HG02840 (cell line): ENCODE measurements around the gene ACE.
"Not testable (repeated sequence)": the region's sequence is repeated elsewhere in the genome, so short reads cannot be mapped to it uniquely, and the experiment has no call there.

ENCODE experiments used
- ATAC-seq: cut with Tn5 transposase; IDR thresholded peaks from one replicate; pipeline ENCODE4 v1.9.1; 2021; ENCODE audit warnings: mild to moderate bottlenecking, moderate library complexity, moderate number of reproducible peaks; ENCODE audit not compliant: unreplicated experiment, low FRiP score

Gene ACE

GRCh38 chr17:63443053-63443452 lies 33.8 kb upstream of the ACE start:
- no peak for ATAC-seq

- no peak for ATAC-seq
These were observed 32.4 kb upstream of the ACE start for GRCh38 chr17:63444457-63444856.

DNA sequence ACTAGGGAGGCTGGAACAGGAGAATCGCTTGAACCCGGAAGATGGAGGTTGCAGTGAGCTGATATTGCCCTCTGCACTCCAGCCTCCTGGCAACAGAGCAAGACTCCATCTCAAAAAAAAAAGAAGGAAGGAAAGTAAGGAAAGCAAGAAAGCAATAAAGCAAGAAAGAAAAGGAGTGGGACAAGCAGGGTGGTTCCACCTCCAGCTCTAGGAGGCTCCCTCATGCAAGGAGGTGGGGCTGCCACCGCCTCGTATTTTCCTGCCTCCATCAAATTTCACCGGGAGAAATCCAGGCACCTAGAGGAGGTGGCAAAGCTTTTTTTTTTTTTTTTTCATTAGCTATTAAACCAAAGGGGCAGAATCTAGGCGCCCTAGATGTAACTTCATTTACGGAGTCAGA lies 31.8 kb upstream of the ACE start:
- ATAC-seq: no peak

DNA sequence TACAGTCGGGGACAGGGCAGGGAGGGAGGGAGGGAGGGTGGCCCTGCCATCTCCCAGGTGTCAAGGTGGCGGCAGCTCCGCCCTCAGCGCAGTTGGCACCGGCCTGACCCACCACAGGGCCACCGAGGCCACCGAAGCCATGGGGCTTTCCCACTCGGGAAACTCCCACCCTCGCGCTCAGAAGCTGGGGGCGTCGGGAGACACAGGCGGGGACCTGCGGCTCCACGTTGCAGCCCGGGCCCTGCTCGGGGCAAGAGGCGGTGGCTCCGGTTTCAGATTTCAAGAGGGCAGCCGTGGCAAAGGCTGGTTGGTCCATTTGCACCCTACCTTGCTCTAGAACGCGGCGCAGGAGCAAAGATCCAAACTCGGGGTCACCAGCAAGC lies 31.3 kb upstream of the ACE start:
- no peak for ATAC-seq

DNA sequence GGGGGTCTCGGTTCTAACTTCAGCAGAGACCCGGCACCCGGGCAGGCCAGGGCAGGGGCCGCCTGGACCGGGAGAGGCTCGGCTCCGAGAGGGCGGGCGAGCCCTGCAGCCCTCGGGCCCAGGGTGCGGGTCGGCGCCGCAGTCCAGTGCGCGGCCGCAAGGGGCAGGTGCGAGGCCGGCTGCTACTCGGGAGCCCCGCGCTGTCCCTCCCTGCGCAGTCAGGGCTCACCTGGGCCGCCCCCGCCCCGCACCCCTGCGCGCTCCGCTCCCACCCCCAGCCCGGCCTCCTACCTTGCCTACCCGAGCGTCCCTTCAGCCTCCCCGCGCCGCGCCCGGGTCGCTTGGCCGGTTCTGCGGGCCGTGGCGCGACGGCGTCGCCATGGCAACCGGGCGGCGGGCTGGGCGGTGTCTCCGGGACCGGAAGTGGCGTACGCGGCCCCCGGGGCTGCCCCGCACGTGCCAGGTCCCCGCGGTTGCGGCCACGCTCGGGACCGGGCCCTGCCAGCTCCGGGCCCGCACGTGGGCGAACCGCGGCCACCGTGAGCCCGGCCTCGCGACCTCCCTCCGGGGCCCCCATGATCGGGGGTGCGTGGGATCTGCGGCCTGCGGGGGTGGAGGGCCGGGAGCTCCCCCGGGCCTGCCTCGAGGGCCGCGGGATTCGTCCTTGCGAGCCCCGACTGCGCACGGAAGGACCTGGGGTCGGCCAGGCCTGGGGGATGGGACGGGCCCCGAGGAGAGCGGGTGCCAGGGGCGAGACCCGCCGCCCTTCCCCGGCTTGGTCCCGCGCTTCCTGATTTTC lies 30.7 kb upstream of the ACE start, which contains the start of gene CYB561:
Gene CYB561 (minus strand): TSS at position 353 of the 799 bp plus-strand sequence. CDS start 8,759 bp downstream, outside the sequence.
- peak; percentile 43 for ATAC-seq

DNA sequence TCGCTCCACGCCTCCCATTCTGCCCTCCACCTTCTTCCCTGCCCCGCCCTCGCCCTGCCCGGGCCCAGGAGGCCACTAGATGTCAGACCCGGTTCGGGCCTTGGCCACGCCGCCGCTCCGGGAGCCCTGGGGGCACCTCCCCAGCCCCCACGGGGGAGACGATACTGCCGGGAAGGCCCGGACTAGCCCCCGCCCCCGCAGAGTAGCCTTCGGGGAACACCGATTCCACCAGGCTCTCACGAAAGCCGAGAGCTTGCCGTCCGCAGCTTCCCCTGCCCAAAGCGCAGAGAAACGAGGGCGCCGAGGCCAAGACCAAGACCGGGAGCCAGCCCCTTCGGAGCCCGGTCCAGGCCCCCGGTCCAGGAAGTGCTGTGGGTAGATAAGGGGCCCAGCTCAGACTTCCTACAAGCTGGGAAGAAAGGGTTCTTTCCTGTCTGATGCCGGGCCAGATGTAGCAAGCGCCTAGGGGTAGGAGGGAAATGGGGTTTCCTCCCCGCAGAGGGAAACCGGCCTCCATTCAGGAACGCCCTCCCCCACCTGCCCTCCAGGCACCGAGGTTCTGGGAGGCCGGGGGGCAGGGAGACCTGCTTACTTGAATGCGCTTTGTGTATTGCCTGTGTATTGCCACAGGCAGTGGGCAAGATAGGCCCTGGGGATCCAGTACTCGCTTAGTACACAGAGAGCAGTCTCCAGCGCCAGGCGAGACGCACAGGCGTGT lies 29.9 kb upstream of the ACE start:
- ATAC-seq: peak; percentile 33

- no peak for ATAC-seq
These were observed 29.3 kb upstream of the ACE start for GRCh38 chr17:63447471-63448009.

DNA sequence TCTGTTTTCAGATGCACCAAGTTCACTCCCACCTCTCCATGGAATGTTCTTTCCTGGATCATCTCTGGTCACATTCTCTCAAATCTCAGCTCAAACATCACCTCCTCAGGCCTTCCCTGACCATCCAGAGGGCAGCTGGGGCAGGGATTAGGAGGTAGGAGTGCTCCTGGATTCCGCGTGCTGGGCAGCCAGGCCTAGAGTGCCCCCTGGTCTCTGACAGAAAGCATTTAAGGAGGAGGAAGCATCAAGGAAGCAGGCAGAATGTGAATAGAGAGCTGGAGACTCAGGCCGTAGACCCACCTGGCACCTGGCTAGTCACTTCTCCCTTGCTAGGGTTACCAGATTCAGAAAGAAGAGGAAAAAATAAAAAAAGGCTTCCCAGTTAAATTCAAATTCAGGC lies 28.2 kb upstream of the ACE start:
- ATAC-seq: no peak

- no peak for ATAC-seq
These were observed 26.3 kb upstream of the ACE start for GRCh38 chr17:63450551-63450950.

- no peak for ATAC-seq
These were observed 25.7 kb upstream of the ACE start for GRCh38 chr17:63451150-63451549.

DNA sequence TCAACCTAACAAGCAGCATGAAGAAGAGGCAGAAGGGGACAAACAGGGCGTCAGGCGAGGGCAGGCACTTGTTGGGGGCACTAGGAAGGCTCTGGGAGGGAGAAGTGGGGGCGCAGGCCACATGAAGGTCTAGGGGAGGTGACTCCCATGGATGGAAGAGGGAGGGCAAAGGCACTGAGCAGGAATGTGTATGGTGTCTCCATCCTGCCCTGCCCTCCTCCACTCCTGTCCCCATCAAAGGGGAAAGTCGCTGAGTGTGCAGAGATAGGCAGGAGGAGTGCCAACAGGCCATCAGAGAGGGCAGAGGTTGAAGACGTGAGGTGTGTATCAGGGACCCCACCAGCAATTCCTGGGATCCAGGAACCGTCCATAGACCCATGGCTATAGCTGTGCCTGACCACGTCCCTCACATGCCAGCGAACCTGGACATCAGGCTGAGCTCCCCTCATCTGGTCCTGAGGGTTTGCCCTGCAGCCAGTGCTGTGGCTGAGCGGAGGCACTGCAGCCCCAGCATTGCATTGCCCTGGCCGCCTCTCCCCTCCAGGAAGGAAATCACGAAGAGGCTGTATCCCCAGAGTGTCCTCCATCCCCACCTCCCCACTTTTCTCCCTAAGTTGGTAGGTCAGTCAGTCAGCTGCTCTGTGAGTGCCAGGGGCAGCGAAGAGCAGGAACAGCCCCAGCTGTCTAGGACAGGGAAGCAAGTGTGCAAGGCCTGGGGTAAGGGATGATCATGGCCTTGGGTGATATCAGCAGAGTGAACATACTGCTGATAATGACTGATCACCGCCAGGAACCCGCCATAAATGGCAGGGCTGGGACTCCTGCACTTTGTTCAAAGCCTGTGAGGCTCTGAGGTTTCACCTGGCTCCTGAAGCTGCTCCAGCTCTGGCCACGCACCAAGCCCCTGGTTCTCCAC lies 24.6 kb upstream of the ACE start:
- no peak for ATAC-seq

DNA sequence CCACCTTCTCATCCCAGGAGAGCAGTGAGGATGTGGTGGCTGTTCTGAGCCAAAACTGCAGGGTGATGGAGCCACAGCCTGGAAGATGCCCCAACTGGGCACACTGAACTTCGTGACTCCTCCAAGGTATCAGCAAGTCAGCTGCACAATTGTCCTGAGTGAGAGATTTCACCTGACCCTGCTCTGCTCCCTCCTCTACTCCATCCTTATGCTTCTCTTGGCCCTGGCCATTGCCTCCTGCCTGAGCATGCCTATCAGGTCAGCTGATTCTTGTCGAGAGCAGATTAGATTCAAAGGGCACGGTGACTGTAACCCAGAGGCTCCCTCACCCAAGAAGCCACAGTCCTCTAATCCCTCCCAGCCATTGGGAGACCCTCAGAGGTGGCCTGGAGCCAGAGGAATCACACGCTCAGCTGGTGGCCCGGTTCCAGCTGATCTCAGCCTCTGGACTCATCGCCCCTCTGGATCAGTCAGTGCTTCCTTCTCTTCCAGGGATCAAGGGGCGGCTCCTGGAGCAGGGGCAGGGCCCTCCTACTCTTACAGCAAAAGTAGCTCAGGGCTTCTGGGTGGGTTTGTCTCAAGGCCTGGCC lies 23.8 kb upstream of the ACE start:
- ATAC-seq: no peak

GRCh38 chr17:63454357-63454756 lies 22.5 kb upstream of the ACE start:
- not testable (repeated sequence) for ATAC-seq

DNA sequence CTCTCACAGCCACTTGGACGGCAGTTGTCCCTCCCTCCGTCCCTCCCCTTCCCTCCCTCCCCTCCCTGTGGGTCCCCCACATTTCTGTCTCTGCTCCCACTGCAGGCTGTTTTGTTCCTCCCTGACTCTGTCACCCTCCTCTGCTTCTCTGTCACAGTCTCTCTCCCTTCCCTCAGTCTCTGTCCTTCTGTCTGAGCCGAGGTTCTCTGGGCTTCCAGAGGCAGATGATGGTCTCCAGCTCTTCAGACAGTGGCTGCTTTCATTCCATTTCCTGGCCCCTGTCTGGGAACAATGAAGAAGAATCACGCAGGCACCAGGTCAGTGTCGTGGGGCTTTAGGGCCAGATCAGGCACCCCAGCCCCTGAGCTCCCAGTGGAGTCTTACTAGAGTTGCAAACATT lies 21.9 kb upstream of the ACE start:
- no peak for ATAC-seq

DNA sequence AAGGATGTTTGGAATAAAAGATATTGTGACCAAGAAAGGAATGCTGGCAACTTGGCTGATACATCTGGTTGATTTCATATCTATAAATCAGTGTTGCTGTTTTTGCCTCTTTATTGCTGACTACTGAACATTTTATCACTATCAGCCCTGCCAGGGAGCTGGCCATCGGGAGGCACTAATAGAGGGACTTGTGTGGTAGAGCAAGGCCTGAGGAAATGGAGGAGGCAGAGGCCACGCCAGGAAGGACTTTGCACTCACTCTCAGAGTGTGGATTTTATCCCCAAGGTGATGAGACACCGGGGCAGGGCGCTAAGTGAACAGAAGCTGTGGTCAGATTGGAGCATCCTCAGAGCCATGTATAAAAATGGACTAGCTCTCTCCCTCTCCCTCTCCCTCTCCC lies 21.4 kb upstream of the ACE start:
- no peak for ATAC-seq

DNA sequence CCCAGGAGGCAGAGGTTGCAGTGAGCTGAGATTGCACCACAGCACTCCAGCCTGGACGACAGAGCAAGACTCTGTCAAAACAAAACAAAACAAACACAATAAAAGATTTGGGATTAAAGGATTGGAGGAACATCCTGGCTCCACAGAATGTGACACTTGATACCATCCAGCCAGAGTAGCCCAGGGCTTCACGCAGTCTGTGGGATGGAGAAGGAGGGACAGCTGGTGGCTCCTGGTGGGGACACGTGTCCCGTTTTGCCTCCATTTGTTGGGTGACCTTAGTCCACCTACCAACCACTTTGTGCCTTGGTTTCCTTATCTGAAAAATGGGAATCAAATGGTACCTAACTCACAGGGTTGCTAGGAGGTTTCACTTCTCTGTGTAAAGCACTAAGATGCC lies 18.4 kb upstream of the ACE start:
- no peak for ATAC-seq

DNA sequence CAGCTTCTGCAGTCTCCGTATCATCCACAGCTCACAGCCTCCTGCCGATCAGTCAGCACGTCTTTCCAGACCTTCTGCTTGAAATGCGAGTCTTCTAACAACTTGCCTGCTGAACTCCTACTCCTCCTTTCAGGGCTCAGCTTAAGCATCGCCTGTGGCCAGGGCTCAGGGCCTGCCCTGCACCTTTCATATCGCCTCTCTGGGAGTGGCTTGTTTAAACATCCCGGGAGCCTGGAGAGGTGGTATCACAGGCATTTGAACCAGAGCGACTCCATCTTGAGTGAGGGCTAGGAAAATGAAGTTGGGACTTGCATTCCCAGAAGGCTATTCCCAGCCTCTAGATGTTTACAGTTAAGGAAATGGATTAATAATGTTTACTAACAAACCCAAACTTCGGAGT lies 16.8 kb upstream of the ACE start:
- ATAC-seq: no peak

GRCh38 chr17:63463771-63464170 lies 13.1 kb upstream of the ACE start:
- ATAC-seq: no peak

DNA sequence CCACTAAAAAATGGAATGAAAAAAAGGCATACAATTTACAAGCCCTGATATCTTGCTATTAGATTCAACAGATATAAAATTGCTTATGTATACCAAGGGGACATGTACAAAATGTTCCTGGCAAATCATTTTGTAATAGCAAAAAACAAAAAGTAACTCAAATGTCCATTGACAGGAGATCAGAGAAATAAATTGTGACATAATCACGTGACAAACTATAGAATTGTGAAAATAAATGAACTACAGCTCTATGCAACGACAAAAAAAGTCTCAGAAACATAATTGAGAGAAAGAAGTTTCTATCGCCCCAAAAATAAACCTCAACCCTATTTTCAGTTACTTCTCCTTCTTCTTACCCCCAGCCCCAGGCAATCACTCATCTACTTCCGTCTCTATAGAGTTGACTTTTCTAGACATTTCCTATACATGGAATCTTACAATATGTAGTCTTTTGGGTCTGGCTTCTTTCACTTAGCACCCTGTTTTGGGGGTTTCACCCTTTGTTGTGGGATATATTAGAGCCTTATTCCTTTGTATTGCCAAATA lies 12.1 kb upstream of the ACE start:
- no peak for ATAC-seq

- ATAC-seq: not testable (repeated sequence)
These were observed 8.8 kb upstream of the ACE start for GRCh38 chr17:63468099-63468498.
